K562 (cell line): Measurements from ENCODE around the gene CUEDC2. TPM values are rescaled to one million over a fixed set of nuclear protein-coding genes. Genes with fewer than 3 reads are reported as not detected.
A peak's percentile ranks its signal among the peaks of the same experiment; 100 is the strongest.

ENCODE experiments used
- CREM ChIP-seq: IDR thresholded peaks from 2 replicates; pipeline ENCODE4 v1.6.1; 2014; ENCODE audit warnings: antibody characterized with exemption, low read depth
- GABPB1 ChIP-seq: sonication (generic); formaldehyde crosslinking; IDR thresholded peaks from 2 replicates; pipeline ENCODE4 v1.8.0; 2022; ENCODE audit warnings: mild to moderate bottlenecking, missing genetic modification reagents
- HLTF ChIP-seq: fragments of 450-650 bp; IDR thresholded peaks from 2 replicates; pipeline ENCODE4 v1.6.1; 2016
- MEIS2 ChIP-seq: fragments of 450-650 bp; IDR thresholded peaks from 2 replicates; pipeline ENCODE4 v1.6.1; 2014; ENCODE audit warnings: mild to moderate bottlenecking; ENCODE audit not compliant: partially characterized antibody
- MTA1 ChIP-seq: fragments of 450-650 bp; IDR thresholded peaks from 2 replicates; pipeline ENCODE4 v1.6.1; 2017; ENCODE audit warnings: borderline replicate concordance
- RB1 ChIP-seq: fragments of 450-650 bp; IDR thresholded peaks from 2 replicates; pipeline ENCODE4 v1.6.1; 2017; ENCODE audit warnings: low read depth, mild to moderate bottlenecking
- RUNX1 ChIP-seq: sonication (generic); IDR thresholded peaks from 2 replicates; pipeline ENCODE4 v1.6.1; 2016; ENCODE audit warnings: antibody characterized with exemption, low read depth
- SIX5 ChIP-seq, 2 experiments: IDR thresholded peaks; 2 replicates each; pipeline ENCODE4 v1.6.1; 2011; ENCODE audit warnings: low read length in 2 of 2, borderline replicate concordance in 1 of 2, low read depth in 1 of 2, mild to moderate bottlenecking in 1 of 2, moderate library complexity in 1 of 2; ENCODE audit not compliant: insufficient read depth in 1 of 2
- TRIM24 ChIP-seq, 2 experiments: fragments of 450-650 bp; IDR thresholded peaks; 2 replicates each; pipeline ENCODE4 v1.6.1; 2016
- ZNF354B ChIP-seq: fragments of 250-450 bp; sonication (Bioruptor Pico); IDR thresholded peaks from 2 replicates; pipeline ENCODE4 v1.4.0; 2020
- polyA plus RNA-seq, 8 experiments: library from polyadenylated mRNA; depleted of rRNA in 4 of 8; stranded (reverse) in 5 of 8; unstranded in 3 of 8; fragments of >200 nt; fragmentation: Nextera tagmentation in 2 of 8; fragmentation: Illumina TruSeq in 1 of 8; extraction: Ambion mirVana in 2 of 8; extraction: Trizol in 1 of 8; gene quantifications; 2 replicates each; pipeline versions ENCODE4 v1.2.1 to v1.2.3, GENCODE V29; 2011 to 2014; ENCODE audit warnings: inconsistent platforms in 1 of 8, missing spikeins in 1 of 8
- total RNA-seq, 7 experiments: library from RNA; depleted of rRNA in 6 of 7; stranded (reverse); fragments of >200 nt in 6 of 7; fragmentation: Illumina TruSeq in 2 of 7; extraction: Trizol in 2 of 7; gene quantifications; 2 replicates each; pipeline versions ENCODE4 v1.2.1 to v1.2.3, GENCODE V29; 2011 to 2021; ENCODE audit warnings: low replicate concordance in 1 of 7
- TF ChIP-seq, protein P1 (sequence below): fragments of 450-650 bp; IDR thresholded peaks from 2 replicates; pipeline ENCODE4 v1.6.1; 2018; ENCODE audit warnings: mild to moderate bottlenecking, low read depth; ENCODE audit not compliant: partially characterized antibody
- TF ChIP-seq, protein P2 (sequence below): IDR thresholded peaks from 2 replicates; pipeline ENCODE4 v1.6.1; 2014; ENCODE audit warnings: antibody characterized with exemption
- TF ChIP-seq, protein P3 (sequence below): fragments of 250-450 bp; sonication (Bioruptor Pico); IDR thresholded peaks from 2 replicates; pipeline ENCODE4 v1.4.0; 2020; ENCODE audit warnings: mild to moderate bottlenecking, moderate library complexity, borderline replicate concordance
- TF ChIP-seq, protein P4 (sequence below): IDR thresholded peaks from 2 replicates; pipeline ENCODE4 v1.6.1; 2012; ENCODE audit warnings: low read depth, low read length, improper control_type of control experiment, borderline replicate concordance
- TF ChIP-seq, protein P5 (sequence below): fragments of 450-650 bp; IDR thresholded peaks from 2 replicates; pipeline ENCODE4 v1.6.1; 2017; ENCODE audit warnings: antibody characterized with exemption, mild to moderate bottlenecking

Gene CUEDC2
- total and polyA plus RNA-seq, 9 of the 15 experiments (the other 6 are each of a cell fraction or from before 2014, with no cell fraction given) = 8.5 to 48.9 (median 27.4) TPM

DNA sequence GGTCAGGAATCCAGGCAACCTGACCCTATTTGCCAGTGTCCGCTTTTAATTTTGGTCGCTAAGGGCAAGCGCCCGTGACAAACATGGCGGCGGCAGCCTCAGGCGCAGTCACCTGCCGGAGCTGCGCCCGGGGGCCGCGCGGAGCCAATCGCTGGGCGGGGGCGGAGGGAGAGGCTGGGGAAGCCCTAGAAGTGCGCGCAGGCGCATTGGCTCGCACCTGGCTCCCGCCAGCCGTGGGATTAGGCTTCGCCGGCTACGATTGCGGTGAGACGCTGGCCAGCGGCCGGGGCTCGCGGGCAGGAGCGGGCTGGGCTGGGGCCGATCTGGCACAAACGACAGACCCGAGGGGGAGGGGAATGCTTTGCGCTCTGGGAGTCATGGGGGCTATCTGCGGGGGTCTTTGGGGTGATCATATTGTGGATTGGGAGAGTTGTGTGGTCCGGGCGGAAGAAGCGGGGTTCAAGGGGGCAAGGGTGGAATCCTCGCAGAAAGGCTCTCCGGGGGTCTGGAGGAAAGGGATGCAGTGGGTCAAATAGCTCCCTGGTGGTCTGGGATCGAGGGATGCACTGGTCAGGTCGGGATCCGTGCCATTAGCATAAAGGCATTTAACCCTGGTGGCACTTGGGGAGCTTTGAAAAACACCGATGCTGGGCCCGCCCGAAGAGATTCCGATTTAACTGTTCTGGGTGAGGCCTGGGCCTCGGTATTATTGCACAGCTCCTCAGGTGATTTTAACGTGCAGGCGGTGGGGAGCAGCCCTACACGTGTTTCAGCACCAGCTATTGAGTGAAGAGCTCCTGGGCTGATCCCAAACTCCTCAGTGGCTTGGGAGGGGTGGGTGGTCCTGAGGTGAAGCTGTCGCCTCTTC lies 29.0 kb upstream of the CUEDC2 start (continued):
- TF ChIP-seq, protein P1, sequence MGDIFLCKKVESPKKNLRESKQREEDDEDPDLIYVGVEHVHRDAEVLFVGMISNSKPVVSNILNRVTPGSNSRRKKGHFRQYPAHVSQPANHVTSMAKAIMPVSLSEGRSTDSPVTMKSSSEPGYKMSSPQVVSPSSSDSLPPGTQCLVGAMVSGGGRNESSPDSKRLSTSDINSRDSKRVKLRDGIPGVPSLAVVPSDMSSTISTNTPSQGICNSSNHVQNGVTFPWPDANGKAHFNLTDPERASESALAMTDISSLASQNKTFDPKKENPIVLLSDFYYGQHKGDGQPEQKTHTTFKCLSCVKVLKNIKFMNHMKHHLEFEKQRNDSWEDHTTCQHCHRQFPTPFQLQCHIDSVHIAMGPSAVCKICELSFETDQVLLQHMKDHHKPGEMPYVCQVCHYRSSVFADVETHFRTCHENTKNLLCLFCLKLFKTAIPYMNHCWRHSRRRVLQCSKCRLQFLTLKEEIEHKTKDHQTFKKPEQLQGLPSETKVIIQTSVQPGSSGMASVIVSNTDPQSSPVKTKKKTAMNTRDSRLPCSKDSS = no peak
- TF ChIP-seq RUNX1 = no peak
- TF ChIP-seq MEIS2 = peak; percentile 69
- peak; percentile 71 for TF ChIP-seq CREM
- TF ChIP-seq, protein P2, sequence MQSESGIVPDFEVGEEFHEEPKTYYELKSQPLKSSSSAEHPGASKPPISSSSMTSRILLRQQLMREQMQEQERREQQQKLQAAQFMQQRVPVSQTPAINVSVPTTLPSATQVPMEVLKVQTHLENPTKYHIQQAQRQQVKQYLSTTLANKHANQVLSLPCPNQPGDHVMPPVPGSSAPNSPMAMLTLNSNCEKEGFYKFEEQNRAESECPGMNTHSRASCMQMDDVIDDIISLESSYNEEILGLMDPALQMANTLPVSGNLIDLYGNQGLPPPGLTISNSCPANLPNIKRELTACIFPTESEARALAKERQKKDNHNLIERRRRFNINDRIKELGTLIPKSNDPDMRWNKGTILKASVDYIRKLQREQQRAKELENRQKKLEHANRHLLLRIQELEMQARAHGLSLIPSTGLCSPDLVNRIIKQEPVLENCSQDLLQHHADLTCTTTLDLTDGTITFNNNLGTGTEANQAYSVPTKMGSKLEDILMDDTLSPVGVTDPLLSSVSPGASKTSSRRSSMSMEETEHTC = peak; percentile 81
- peak; percentile 76 for TF ChIP-seq RB1
- TF ChIP-seq HLTF = no peak
- TF ChIP-seq GABPB1 (CRISPR knock-in tag) = 0 out of 2 replicates have a peak, but pooled peaks have one; percentile 39
- TF ChIP-seq MTA1 = peak; percentile 49; the same call in 1 of the 2 replicates
- TF ChIP-seq, protein P3, sequence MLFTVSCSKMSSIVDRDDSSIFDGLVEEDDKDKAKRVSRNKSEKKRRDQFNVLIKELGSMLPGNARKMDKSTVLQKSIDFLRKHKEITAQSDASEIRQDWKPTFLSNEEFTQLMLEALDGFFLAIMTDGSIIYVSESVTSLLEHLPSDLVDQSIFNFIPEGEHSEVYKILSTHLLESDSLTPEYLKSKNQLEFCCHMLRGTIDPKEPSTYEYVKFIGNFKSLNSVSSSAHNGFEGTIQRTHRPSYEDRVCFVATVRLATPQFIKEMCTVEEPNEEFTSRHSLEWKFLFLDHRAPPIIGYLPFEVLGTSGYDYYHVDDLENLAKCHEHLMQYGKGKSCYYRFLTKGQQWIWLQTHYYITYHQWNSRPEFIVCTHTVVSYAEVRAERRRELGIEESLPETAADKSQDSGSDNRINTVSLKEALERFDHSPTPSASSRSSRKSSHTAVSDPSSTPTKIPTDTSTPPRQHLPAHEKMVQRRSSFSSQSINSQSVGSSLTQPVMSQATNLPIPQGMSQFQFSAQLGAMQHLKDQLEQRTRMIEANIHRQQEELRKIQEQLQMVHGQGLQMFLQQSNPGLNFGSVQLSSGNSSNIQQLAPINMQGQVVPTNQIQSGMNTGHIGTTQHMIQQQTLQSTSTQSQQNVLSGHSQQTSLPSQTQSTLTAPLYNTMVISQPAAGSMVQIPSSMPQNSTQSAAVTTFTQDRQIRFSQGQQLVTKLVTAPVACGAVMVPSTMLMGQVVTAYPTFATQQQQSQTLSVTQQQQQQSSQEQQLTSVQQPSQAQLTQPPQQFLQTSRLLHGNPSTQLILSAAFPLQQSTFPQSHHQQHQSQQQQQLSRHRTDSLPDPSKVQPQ = no peak
- TF ChIP-seq SIX5 (IDR thresholded peaks at IDR 0.05; ENCODE audit: borderline replicate concordance in 1 of 2, insufficient read depth in 1 of 2, low read depth in 1 of 2, low read length in 2 of 2) = peak; percentile 50 to 68; a peak in 2 of 4 replicates
- TF ChIP-seq, protein P4, sequence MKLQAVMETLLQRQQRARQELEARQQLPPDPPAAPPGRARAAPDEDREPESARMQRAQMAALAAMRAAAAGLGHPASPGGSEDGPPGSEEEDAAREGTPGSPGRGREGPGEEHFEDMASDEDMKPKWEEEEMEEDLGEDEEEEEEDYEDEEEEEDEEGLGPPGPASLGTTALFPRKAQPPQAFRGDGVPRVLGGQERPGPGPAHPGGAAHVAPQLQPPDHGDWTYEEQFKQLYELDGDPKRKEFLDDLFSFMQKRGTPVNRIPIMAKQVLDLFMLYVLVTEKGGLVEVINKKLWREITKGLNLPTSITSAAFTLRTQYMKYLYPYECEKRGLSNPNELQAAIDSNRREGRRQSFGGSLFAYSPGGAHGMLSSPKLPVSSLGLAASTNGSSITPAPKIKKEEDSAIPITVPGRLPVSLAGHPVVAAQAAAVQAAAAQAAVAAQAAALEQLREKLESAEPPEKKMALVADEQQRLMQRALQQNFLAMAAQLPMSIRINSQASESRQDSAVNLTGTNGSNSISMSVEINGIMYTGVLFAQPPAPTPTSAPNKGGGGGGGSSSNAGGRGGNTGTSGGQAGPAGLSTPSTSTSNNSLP = no peak
- TF ChIP-seq, protein P5, sequence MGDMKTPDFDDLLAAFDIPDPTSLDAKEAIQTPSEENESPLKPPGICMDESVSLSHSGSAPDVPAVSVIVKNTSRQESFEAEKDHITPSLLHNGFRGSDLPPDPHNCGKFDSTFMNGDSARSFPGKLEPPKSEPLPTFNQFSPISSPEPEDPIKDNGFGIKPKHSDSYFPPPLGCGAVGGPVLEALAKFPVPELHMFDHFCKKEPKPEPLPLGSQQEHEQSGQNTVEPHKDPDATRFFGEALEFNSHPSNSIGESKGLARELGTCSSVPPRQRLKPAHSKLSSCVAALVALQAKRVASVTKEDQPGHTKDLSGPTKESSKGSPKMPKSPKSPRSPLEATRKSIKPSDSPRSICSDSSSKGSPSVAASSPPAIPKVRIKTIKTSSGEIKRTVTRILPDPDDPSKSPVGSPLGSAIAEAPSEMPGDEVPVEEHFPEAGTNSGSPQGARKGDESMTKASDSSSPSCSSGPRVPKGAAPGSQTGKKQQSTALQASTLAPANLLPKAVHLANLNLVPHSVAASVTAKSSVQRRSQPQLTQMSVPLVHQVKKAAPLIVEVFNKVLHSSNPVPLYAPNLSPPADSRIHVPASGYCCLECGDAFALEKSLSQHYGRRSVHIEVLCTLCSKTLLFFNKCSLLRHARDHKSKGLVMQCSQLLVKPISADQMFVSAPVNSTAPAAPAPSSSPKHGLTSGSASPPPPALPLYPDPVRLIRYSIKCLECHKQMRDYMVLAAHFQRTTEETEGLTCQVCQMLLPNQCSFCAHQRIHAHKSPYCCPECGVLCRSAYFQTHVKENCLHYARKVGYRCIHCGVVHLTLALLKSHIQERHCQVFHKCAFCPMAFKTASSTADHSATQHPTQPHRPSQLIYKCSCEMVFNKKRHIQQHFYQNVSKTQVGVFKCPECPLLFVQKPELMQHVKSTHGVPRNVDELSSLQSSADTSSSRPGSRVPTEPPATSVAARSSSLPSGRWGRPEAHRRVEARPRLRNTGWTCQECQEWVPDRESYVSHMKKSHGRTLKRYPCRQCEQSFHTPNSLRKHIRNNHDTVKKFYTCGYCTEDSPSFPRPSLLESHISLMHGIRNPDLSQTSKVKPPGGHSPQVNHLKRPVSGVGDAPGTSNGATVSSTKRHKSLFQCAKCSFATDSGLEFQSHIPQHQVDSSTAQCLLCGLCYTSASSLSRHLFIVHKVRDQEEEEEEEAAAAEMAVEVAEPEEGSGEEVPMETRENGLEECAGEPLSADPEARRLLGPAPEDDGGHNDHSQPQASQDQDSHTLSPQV = no peak
- TF ChIP-seq ZNF354B (CRISPR knock-in tag) = no peak
- no peak for TF ChIP-seq TRIM24 (IDR thresholded peaks at IDR 0.05)
